ENCODE measurements around the gene TMEM108.

TMEM108 gene

DNA sequence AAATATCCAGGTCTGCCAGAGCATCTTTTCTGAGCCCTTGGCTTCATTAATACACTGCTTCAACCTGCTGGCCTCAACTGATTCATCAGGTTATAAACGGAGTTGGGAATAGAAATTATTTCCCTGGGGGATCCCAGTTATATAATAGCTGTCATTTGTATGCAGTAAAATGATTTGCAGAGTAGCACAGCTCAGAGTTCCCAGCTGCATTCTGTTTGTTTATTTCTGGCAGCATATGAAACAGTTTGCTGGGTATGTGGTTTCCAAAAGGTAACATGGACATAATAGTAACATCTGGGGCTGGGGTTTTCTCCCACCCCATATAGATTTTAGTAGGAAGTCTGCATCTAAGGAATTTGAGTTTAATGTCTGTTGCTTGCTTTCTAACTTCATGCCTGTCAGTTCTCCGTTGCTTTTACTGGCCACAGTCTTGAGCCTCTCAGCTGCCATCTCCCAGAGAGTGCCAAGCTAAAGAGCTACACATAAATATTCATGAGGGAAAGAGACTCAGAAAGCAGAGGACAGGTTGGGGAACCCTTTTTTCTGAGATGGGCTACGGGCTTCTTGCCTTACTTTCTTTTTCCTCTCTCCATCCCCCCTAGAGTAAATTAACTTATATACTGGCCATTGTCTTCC is 124.6 kb downstream of the TMEM108 start:
- DNase-seq (ENCODE audit: low read depth in 2 of 2) = no peak

DNA sequence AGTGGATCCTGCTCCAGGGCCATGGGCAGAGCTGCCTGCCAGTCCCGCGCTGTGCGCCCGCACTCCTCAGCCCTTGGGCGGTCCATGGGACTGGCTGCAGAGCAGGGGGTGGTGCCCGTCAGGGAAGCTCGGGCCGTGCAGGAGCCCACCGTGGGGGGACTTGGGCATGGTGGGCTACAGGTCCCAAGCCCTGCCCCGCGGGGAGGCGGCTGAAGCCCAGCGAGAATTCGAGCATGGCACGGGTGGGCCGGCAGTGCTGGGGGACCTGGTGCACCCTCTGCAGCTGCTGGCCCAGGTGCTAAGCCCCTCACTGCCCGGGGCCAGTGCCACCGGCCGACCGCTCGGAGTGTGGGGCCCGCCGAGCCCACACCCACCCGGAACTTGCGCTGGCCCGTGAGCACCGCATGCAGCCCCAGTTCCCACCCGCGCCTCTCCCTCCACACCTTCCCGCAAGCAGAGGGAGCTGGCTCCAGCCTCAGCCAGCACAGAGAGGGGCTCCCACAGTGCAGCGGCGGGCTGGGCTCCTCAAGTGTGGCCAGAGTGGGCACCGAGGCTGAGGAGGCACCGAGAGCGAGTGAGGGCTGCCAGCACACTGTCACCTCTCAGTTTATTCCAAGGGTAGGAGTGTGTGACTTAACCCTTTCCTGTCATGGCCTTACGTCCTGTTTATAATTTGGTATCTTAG is 129.3 kb downstream of the TMEM108 start:
- no peak for DNase-seq (ENCODE audit: low read depth in 2 of 2)

DNA sequence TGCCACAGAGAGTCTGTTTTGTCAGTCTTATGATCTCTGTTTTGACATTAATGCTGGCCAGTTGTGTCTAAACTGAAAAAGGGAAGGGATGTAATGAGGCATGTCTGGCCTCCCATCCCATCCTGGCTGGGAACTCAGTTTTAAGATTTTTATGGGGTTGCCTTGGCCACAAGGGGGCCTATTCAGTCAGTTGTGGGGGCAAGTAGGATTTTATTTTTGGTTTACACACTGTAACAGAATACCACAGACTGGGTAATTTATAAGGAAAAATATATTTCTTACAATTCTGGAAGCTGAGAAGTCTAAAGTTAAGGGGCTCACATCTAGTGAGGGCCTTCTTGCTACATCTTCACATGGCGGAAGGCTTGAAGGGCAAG is 129.8 kb downstream of the TMEM108 start:
- no peak for DNase-seq (ENCODE audit: low read depth in 2 of 2)

DNA sequence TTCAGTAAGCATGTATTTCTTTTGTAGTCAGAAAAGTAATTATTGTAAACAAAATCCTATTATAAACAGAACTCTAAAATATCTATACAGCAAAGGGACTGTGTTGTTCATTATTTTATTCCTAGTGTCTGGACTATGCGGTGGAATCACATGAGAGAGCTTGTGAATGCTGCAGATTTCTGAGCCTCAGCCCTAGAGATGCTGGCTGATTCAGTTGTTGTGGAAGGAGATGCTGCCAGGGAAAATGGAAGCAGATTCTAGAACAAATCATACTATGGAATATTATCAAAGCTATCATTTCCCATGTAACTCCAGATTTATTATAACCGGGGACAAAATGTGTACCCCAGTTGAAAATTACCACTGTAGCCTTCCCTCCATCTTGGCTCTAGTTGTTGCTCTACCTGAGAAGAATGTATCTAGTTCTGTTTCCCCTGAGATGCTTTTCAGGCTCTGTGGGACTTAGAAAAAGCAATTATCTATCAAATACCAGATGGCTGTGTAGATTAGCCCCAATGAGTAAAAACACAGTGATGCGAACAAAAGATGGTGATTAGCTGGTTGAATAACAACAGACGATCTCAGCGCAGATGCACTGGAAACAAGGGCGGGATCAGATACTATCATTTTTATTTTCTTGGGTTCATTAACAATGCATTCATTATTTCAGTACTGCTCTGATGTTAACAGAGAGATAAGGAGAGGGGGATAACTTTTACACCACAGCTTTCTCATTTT is 131.3 kb downstream of the TMEM108 start:
- no peak for DNase-seq (ENCODE audit: low read depth in 2 of 2)

DNA sequence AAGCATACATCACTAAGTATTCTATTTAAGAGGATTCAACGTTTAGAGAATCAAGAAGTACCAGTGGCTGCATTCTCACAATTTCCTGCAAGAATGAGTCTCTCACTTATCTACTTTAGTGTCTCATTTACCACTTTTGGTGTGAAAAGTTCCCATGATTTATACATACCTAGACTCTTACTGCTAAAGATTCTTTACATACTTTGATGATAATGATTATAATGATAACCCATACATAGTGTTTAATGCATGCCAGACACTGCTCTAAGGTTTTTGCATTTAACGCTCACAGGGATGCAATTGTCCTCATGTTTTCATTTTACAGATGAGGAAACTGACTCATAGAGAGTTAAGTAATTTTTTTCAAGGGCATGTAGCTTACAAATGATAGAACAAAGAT is 133.6 kb downstream of the TMEM108 start:
- DNase-seq (ENCODE audit: low read depth in 2 of 2) = no peak

DNA sequence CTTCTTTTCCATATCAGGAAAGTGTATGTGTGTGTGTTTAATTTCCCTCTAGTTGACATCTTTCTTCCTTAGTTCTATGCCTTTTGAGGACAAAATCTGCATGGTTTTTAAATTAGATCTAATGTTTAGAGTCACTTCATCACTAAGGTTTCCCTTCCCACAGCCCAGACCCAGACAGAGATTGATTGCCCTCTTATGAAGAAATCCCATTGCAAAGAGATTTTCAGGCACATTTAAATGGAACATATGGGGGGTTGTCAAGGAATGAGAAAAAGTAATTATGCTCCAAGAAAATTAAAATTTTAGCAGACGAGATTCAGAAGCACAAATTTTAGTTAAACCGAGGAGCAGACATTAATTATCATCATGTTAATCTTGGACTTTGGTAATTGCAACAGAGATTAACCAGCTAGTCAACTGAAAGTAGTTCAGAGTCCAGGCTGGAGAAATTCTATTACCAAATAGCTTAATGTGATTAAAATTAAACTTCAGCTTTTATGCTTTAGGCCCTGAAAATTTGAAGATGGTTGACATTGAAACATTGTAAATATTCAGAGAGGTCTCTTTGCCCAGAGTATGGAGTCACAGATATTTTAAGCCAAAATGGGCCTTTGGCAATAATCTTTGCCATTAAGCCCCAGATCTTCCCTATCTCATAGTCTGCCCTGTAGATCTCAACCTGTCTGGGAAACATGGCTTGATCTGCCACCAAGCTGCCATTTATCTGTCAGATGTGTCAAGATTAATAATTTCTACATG is 143.4 kb downstream of the TMEM108 start:
- no peak for DNase-seq (ENCODE audit: low read depth in 2 of 2)

DNA sequence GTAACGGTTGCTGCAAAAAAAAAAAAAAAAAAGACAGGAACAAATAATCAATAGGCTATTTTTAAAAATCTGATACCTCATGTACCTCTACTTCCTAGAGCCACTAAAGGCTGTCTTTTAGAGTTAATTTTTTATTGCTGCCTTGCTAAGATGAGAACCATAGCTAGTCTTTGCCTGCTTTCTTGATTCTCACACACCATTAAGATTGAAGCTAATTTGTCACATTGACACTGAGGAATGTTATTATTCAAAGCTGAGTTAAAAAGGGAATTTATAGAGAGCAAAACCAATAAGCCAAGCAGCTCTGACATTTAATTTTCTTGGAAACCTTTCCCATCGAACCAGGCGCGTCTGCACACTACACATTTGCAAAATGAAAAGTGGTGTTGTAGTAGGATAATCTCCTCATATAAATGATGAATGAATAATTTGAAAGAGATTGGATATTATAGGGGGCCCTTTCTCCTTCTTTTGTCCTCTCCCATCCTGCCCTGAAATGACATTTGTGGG is 149.7 kb downstream of the TMEM108 start:
- no peak for DNase-seq (ENCODE audit: low read depth in 2 of 2)

DNA sequence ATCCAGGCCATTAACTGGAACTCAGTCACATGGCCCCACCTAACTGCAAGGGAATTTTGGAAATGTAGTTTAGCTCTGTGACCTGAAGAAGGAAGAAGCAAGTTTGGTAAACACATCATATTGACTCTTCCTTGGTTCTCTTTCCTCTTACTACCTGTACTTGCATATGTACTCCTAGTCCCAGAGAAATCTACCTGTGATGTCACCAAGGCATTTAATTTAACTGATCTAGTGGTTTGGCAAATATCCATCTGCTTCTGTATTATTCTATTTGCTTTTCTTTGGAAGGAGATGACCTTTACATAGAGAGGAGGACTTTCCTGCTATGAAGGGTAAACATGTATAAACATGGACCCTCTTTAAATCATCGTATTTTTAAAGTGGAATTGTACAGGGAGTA is 150.8 kb downstream of the TMEM108 start:
- no peak for DNase-seq (ENCODE audit: low read depth in 2 of 2)

DNA sequence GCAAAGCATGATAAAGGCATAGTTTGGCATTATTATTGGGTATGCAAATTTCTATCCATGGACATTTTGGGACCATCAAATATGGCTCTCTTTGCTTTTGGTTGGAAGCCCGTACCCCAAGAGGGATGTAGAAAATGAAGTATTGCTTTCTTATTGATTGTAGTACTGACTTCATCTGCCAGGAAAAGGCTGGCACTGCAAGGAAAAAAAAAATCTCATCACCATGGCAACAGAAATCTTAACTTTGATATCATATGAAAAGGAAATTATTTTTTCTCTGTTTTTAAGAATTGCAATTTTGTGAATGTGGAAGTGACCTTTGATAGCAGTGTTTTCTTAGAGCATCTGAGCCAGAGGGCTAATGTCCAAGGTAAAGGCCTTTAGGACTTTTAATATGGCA is 151.7 kb downstream of the TMEM108 start:
- DNase-seq (ENCODE audit: low read depth in 2 of 2) = no peak

DNA sequence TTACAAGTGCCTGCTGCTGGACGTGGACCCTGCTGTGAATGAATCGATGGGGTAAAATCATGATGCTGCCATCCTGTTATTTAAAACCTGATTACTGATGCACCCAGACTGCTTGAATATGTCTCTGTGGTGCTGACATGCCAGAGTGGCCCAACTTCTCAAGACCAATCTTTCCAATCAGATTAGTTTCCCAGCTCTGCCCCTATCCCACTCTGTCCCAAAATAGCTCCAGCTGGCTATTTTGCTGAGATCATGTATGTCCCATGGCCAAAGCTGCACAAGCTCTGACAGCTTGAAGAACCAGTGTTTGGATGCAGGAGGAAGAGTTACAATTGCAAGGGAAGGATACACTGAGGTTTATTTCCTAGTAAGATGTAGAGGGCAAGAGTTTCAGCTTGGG is 153.6 kb downstream of the TMEM108 start:
- no peak for DNase-seq (ENCODE audit: low read depth in 2 of 2)

DNA sequence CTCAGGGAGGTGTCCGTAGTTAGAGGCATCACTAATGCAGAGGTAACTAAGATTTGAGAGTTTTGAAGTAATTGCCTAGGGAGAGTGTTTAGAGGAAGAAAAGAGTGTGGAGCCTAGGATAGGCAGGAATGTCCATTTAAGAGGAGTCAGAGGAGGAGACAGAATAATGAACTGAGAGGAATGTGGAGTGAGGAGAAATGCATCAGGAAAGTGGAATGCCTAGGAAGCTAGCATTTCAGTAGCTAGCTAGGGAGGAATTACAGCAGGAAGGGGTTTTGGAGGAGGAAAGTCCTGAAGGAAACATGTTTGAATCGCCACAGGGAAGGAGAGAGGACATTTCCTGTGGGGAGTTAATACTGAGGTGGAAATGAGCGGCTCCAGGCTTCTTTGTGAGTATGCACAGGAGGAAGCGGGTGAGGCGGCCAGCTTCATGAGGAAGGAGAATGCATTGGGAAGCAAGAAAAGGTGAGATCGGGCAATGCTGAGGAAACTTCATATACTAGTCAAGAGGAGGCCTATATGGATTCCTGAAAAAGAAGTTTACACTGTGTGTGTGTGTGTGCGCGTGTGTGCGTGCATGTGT is 154.3 kb downstream of the TMEM108 start:
- no peak for DNase-seq (ENCODE audit: low read depth in 2 of 2)

DNA sequence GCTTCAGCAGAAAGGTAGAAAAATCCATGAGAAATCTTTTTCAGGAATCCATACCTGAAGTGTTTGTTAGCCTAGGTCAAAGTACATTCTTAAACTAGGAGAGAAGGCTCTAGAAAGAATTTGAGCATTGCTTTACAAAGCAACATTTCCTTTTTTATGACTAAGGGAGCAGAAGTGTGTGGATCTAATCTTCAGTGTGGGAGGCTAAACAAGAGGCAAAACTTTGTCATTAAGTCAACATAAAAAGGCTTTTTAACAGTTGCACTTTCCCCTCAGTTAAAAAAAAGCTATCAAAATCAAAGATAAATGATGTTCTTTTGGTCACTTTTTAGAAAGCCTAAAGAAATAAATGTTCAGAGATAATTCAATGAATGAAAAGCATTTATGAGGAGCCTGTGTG is 154.8 kb downstream of the TMEM108 start:
- no peak for DNase-seq (ENCODE audit: low read depth in 2 of 2)

DNA sequence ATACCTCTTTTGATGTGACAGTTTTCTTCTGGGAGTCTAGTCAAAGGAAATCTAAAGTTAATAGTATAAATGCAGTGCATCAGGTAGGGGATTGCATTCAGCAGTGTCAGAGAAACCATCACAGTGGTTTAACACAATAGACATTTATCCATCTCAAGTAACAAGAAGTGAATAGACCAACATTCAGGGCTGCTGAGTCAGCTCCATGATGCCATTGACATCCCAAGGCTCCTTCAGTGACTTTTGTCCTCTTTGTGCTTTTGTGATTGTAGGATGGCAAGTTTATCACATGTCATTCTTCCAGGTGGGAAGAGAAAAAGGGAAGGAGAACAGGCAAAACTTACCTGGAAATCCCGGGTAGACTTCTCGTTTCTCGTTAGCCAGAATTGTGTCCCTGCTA is 158.3 kb downstream of the TMEM108 start:
- DNase-seq (ENCODE audit: low read depth in 2 of 2) = no peak

DNA sequence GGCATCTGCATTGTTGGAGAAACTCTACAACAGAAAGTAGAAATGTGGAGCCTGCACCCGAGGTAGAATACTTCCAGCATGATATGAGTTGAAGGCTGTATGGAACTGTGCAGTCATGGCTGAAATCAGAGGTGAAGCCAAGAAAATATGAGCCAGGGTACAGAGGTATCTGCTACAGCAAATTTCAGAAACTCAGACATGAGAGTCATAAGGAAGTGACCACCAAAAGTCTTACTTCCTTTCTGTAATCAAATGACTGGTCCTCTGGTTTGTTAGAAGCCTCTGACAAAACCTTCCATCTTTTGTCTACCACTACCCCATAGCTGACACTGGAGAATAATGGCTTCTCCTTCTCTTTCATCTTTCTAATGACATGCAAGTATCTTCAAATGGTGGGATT is 159.4 kb downstream of the TMEM108 start:
- no peak for DNase-seq (ENCODE audit: low read depth in 2 of 2)

DNA sequence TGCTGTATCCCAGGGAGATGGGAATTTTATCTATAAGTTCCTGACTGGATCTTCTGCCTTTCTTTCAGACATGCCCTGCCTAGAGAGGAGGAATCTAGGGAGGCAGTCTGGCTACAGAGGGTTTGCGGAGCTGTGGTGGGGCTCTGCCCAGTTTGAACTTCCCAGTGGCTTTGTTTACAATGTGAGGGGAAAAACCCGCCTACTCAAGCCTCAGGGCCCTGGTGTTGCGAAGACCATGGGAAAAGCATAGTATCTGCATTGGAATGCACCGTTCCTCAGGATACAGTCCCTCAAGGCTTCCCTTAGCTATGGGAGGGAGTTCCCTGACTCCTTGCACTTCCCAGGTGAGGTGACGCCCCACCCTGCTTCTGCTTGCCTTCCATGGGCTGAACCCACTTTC is 168.7 kb downstream of the TMEM108 start:
- DNase-seq (ENCODE audit: low read depth in 2 of 2) = no peak

DNA sequence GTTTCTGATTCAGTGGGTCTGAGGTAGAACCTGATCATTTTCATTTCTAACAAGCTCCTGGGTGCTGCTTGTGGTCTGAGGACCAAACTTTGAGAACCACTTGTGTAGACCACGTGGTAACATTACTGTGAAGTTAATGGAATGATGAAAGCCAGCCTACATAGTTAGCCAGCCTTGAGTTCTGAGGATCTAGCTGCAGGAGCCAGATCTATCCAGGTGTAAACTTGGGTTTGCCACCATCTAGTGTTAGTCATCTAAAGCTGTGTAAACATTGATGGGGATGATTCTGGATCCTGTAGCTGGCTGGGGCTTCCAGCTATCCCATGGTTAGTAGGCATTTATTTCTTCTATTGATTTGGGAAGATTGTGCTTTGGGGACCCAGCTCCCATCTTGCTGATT is 170.0 kb downstream of the TMEM108 start:
- no peak for DNase-seq (ENCODE audit: low read depth in 2 of 2)

DNA sequence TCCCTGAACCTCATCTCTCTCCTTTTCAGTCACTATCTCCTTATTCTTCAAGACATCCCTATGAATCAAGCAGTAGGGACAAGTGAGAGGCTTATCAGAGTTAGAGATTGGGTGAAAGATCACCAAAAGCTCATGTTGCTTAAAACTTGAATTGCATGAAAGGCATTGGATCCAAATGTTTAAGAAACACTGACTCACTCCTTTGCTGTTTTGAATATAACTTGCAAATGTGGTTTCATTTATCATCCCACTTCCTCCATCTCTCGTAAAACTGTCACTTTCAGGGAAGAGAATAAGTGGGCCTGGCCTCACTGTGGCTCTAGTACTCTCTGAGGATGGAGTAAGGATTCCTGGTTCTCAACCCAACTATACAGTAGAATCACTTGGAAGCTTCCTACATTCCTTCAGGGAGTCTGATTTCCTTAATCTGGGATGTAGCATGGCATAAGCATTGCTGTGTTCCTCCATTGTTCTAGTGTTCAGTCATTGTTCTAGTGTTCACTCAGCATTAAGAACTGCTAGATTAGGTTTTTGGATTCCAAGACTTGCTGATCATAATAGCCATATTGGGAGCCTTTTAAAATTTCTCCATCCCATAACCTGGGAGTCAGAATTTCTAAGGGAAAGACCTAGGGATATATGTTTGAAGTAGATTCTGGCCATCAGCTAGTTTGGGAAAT is 171.8 kb downstream of the TMEM108 start:
- DNase-seq (ENCODE audit: low read depth in 2 of 2) = no peak

DNA sequence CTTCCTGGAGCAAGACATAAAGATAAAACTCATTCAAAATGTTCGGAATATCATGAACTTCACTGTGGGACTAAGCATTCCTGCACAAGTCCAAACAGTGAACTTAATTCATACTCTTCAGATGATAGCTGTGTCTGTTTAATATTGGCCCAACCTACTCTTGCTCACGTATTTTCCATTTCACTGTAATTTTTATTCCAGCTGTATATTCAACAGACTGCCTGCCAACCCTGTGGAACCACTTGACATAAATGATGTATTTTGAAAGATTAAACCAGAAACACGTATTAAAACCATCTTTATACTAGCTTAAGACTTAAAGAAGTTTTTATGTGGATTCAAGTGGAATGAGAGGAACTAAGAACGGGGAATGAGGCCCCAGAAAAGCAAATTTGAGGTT is 172.5 kb downstream of the TMEM108 start:
- DNase-seq (ENCODE audit: low read depth in 2 of 2) = no peak

DNA sequence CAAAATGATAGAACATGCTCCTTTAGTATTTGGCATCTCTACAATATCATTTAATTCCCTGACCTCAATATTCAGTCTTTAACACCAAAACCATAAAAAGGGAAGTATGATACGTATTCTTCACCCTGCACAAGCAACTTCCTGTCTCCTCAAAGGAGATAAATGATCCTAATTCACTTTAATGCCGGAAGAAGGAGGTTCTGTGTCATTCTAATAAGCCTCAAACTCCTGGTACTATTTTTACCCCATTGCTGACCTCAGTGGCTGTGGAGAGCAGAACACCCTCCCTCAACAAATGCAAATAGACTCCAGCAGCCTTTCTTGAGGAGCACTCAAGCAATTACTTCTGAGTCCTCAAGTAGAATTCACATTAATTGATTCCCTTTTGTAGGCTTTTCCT is 173.3 kb downstream of the TMEM108 start:
- DNase-seq (ENCODE audit: low read depth in 2 of 2) = no peak

DNA sequence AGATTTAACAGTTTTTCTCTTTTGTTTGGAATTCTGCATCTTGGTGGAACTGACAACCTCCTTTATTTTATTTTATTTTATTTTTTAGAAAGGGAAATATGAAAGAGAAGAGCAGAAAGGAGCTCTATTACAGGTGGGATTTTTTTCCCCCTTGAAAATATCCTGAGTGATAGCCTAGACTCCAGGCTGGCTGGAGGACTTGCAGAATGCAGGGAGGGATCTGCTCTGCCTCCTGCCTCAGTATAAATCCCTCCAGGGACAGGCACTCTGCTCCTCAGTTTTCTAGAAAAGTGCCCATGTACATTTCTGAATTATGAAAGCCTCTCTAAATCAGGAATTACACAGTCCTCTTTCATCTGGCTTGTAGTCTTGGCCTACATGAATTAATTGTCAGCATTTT is 173.7 kb downstream of the TMEM108 start:
- DNase-seq (ENCODE audit: low read depth in 2 of 2) = no peak

DNA sequence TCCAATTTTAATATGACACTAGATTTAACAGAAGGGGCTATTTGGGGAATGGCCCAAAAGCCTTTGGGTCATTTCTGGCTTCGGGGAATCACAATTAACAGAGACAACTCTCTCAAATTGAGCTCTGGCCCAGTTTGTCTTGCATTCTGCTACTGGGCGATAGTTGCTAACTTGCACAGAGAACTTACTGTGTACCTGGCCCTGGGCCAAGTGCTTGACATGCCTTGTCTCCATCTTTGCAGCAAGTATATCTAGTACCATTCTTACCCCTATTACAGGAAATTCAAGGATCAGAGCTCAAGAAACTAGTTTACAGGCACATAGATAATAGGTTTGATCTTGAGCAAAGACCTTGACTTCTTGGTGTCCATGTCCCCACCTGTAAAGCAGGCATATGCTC is 175.7 kb downstream of the TMEM108 start:
- DNase-seq (ENCODE audit: low read depth in 2 of 2) = no peak
